AG04449 (cell line): ENCODE measurements around the gene GID4.

Experiments
- CTCF ChIA-PET: fragments of 350-600 bp; formaldehyde crosslinking; extraction: SDS; loops from one replicate; lab custom pipeline; 2021; ENCODE audit warnings: antibody characterized with exemption; lab: Yijun Ruan, JAX
- POLR2A ChIA-PET: fragments of 400-600, 350-600 bp; formaldehyde crosslinking; extraction: SDS; loops from one replicate; lab custom pipeline; 2020; ENCODE audit warnings: antibody characterized with exemption, inconsistent platforms; lab: Yijun Ruan, JAX
- DNase-seq: peaks from one replicate; pipeline ENCODE4 v3.0.0-alpha.2; 2010; ENCODE audit warnings: low read depth, low spot score
- H3K4me3 ChIP-seq: 2 replicates; pipeline ENCODE4 v1.5.1; 2011; ENCODE audit warnings: low read depth, mild to moderate bottlenecking, control low read depth, low read length
- TF ChIP-seq, protein P1 (sequence below): IDR thresholded peaks from one replicate; pipeline ENCODE4 v1.5.1; 2011; ENCODE audit warnings: mild to moderate bottlenecking, moderate library complexity, low read length, control low read depth, inconsistent platforms; ENCODE audit not compliant: insufficient read depth; ENCODE audit errors: missing control alignments

Gene GID4

GRCh38 chr17:17998934-17999333, 40.3 kb upstream of the GID4 start:
- CTCF ChIA-PET: interaction anchor here (1.0 kb wide), 1 partner anchor 28 kb away, joined by 3 read pairs; no protein-coding TSS in a partner anchor
- POLR2A ChIA-PET: no interaction called here
- TF ChIP-seq, protein P1, sequence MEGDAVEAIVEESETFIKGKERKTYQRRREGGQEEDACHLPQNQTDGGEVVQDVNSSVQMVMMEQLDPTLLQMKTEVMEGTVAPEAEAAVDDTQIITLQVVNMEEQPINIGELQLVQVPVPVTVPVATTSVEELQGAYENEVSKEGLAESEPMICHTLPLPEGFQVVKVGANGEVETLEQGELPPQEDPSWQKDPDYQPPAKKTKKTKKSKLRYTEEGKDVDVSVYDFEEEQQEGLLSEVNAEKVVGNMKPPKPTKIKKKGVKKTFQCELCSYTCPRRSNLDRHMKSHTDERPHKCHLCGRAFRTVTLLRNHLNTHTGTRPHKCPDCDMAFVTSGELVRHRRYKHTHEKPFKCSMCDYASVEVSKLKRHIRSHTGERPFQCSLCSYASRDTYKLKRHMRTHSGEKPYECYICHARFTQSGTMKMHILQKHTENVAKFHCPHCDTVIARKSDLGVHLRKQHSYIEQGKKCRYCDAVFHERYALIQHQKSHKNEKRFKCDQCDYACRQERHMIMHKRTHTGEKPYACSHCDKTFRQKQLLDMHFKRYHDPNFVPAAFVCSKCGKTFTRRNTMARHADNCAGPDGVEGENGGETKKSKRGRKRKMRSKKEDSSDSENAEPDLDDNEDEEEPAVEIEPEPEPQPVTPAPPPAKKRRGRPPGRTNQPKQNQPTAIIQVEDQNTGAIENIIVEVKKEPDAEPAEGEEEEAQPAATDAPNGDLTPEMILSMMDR: no peak
- no peak for DNase-seq
- H3K4me3 ChIP-seq: no peak overlapping the region

DNA sequence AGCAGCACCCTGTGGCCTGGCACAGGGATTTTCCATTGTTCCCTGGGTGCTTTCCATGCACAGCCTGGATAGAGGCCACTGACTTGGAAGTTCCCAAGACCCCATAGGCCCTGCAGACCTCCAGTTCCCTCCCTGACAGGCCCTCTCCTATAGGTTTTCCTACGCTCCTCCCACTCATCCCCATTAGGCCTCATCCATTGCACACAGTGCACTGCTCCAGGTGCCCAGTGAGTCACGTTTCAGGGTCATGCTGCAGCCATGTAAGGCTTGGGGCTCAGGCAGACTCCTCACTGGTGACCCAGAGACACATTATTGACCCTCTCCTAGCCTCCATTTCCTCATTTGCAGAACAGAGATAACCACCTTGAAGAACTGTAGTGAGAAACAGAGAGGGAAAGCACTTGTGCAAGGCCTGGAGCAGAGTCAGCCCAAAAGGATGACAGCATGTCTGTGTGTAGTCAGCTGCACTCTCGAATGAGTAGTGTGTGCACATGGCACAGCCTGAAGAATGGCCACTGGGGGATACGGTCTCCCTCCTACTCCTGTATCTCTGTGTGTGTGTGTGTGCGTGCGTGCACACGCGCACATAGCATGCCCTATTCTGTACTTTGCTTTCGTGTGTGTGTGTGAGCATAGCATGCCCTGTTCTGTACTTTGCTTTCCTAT, 39.7 kb upstream of the GID4 start:
- POLR2A ChIA-PET: no interaction called here
- H3K4me3 ChIP-seq: no peak overlapping the region
- TF ChIP-seq, protein P1: no peak
- CTCF ChIA-PET: no interaction called here
- no peak for DNase-seq

DNA sequence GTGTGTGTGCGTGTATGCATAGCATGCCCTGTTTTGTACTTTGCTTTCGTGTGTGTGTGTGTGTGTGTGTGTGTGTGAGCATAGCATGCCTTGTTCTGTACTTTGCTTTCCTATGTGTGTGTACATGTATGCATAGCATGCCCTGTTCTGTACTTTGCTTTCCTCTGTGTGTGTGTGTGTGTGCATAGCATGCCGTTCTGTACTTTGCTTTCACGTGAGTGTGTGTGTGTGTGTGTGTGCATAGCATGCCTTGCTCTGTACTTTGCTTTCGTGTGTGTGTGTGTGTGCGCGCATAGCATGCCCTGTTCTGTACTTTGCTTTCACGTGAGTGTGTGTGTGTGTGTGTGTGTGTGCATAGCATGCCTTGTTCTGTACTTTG, 39.2 kb upstream of the GID4 start:
- CTCF ChIA-PET: no interaction called here
- TF ChIP-seq, protein P1: no peak
- H3K4me3 ChIP-seq: no peak overlapping the region
- POLR2A ChIA-PET: no interaction called here
- DNase-seq: no peak

DNA sequence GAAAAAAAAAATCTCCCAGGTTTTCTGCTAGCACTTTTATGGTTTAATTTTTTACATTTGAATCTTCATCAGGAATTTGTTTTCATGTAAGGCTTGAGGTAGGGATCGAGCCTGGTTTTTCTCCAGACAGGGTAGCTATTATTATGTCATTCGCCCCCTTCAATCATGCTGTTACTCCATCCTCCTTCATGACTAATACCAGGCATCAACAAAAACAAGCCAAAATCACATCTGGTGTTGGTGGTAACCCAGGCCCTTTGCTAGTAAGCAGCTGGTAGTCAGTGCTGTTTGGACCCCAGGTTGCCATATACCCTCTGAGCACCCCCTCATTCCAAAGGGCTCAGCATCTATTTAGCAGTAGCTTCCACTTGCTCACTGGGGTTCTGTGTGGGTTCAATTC, 37.0 kb upstream of the GID4 start:
- H3K4me3 ChIP-seq: no peak overlapping the region
- TF ChIP-seq, protein P1: no peak
- CTCF ChIA-PET: interaction anchor here (1.0 to 1.9 kb wide), 5 partner anchors 8 to 111 kb away, joined by 3 to 7 read pairs (median 4); no protein-coding TSS in a partner anchor
- POLR2A ChIA-PET: no interaction called here
- DNase-seq: no peak

DNA sequence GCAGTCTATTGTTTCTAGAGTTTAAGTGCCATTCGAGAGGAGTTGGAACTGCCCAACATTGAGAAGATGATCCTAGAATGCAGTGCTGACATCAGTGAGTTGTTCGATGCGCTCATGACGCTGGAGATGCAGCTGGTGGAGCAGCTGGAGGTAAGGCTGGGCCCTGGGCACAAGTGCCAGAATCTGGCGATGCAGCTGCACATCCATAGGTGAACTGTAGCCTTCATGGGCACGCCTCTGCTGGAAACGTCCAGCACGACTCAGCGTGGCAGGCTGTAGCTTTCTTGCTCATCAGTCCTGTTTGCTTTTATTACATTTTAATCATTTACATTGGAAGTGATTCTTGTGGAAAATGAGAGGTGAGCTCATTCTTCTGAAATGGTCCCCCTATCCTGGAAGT, 34.9 kb upstream of the GID4 start:
- CTCF ChIA-PET: interaction anchor here (0.7 to 2.1 kb wide), 6 partner anchors 10 to 151 kb away, joined by 3 to 9 read pairs (median 3); no protein-coding TSS in a partner anchor
- TF ChIP-seq, protein P1: no peak
- no peak for DNase-seq
- POLR2A ChIA-PET: interaction anchor here (1.7 kb wide), 1 partner anchor 9 kb away, joined by 4 read pairs; no protein-coding TSS in a partner anchor
- no peak overlapping the region for H3K4me3 ChIP-seq

DNA sequence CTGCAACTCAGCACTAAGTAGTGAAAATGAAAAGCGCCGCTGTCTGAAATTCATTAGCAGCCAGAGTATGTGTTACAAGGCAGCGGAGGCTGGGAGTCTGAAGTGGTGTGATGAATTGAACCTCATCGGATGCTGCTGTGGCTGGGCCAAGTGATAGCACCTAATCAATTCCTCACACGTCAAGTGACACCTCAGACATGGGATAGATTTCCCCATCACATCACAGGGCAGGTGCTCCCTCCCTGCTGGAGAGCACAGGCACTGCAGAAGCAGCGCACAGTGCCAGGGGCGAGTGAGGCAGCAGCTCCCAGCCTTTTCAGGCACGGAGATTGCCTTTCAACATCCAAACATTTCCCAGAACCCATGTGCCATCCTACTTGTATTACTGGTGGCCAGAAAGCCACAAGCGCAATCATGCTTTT, 34.3 kb upstream of the GID4 start:
- TF ChIP-seq, protein P1: peak; percentile 35
- DNase-seq: no peak
- ChIA-PET CTCF (interaction anchor here (0.7 to 2.1 kb wide), 5 partner anchors 11 to 151 kb away, joined by 3 to 9 read pairs (median 3); no protein-coding TSS in a partner anchor), POLR2A (interaction anchor here (1.7 kb wide), 1 partner anchor 10 kb away, joined by 4 read pairs; no protein-coding TSS in a partner anchor)
- no peak overlapping the region for H3K4me3 ChIP-seq
